ENCODE results near the gene SMIM14.

GRCh38 chr4:39514888-39515401, 123.7 kb downstream of the SMIM14 start:
- TF ChIP-seq CTCF (IDR thresholded peaks at IDR 0.05; ENCODE audit: low read depth, low read length, poor library complexity, severe bottlenecking) (no peak), EZH2phosphoT487 (IDR thresholded peaks at IDR 0.05; ENCODE audit: borderline replicate concordance, low read length) (no peak)
